ENCODE measurements around the gene LEP. TPM values are rescaled to one million over a fixed set of nuclear protein-coding genes. Genes with fewer than 3 reads are reported as not detected.
"Not testable (repeated sequence)": the region's sequence is repeated elsewhere in the genome, so short reads cannot be mapped to it uniquely, and the experiment has no call there.

Gene LEP
- total RNA-seq, 1 donor from 2014 or later = not detected

GRCh38 chr7:128275681-128276080, 34.6 kb downstream of the LEP start:
- DNase-seq (no peak), ATAC-seq (no peak)
- peaks cover 15% of the 10 kb centered on the region for H3K9me3 ChIP-seq
- H3K4me1 ChIP-seq = peaks cover 13% of the 10 kb centered on the region
- no peak for TF ChIP-seq CTCF (IDR thresholded peaks at IDR 0.05)
- no peak overlapping the region for H3K4me3 ChIP-seq
- intact Hi-C loops (cut with DNase I) = no loop called here
- peaks cover 16% of the 10 kb centered on the region for H3K27me3 ChIP-seq (ENCODE audit: low read depth)
- no peaks in the 10 kb centered on the region for H3K36me3 ChIP-seq
- no peak overlapping the region for H3K27ac ChIP-seq

DNA sequence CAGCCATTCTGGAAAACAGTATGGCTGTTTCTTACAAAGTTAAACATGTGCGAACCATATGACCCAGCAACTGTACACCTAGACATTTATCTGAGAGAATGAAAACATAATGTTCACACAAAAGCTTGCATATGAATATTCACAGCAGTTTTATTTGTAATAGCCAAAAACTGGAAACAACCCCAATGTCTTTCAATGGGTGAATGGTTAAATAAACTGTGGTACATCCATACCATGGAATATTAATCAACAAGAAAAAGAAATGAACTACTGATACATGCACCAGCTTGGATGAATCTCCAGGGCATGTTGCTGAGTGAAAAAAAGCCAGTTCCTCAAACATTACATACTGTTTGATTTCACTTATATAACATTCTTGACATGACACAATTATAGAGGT, 37.3 kb downstream of the LEP start:
- TF ChIP-seq CTCF (IDR thresholded peaks at IDR 0.05) = no peak
- ATAC-seq = no peak
- no peak for DNase-seq
- Histone ChIP-seq H3K9me3 (peaks cover 18% of the 10 kb centered on the region), H3K27me3 (ENCODE audit: low read depth) (no peaks in the 10 kb centered on the region), H3K36me3 (no peaks in the 10 kb centered on the region), H3K4me1 (no peaks in the 10 kb centered on the region), H3K27ac (no peak overlapping the region), H3K4me3 (no peak overlapping the region)
- intact Hi-C loops (cut with DNase I) = no loop called here

DNA sequence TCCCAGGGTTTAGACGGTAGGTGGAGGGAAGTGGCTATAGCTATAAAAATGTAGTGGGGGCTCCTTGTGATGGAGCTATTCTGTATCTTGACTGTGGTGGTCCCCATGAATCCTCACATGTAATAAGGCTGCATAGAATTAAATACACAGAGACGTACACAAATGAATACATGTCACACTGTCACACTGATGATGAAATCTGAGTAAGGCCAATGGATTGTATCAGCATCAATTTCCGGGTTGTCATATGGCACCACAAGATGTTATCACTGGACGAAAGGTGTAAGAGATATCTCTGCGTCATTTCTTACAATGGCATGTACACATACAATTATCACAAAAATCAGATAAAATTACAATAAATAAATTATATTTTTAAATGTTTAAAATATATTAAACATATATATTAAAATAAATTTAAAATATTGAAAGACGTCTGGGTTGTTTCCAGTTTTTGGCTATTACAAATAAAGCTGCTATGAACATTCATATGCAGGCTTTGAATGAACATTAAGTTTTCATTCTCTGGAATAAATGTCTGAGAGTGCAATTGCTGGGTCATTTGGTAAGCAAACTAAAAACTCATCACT, 38.1 kb downstream of the LEP start:
- no peak overlapping the region for H3K4me3 ChIP-seq
- no peak for DNase-seq
- peaks cover 18% of the 10 kb centered on the region for H3K9me3 ChIP-seq
- no peaks in the 10 kb centered on the region for H3K4me1 ChIP-seq
- ATAC-seq = no peak
- TF ChIP-seq CTCF (IDR thresholded peaks at IDR 0.05) = no peak
- H3K36me3 ChIP-seq = no peaks in the 10 kb centered on the region
- H3K27ac ChIP-seq = no peak overlapping the region
- H3K27me3 ChIP-seq (ENCODE audit: low read depth) = no peaks in the 10 kb centered on the region
- intact Hi-C loops (cut with DNase I) = no loop called here

DNA sequence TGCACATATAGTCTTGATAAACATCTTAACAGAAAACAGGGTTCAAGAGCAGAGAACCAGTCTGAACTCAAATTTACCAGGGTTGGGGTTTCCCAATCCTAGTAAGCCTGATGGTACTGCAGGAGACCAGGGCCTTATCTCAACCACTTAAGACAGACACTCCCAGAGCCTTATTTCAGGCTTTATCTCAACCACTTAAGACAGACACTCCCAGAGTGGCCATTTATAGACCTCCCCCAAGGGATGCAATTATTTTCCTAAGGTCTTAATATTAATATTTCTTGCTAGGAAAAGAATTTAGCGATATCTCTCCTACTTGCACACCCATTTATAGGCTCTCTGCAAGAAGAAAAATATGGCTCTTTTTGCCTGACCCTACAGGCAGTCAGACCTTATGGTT, 39.4 kb downstream of the LEP start:
- intact Hi-C loops (cut with DNase I); H3K36me3 ChIP-seq; H3K27me3 ChIP-seq (ENCODE audit: low read depth); ATAC-seq; H3K27ac ChIP-seq; H3K4me1 ChIP-seq; DNase-seq; H3K4me3 ChIP-seq: not testable (repeated sequence)
- H3K9me3 ChIP-seq = peaks cover 18% of the 10 kb centered on the region

- ATAC-seq (no peak), DNase-seq (no peak)
- intact Hi-C loops (cut with DNase I) = no loop called here
Observed at GRCh38 chr7:128281605-128282380, 40.7 kb downstream of the LEP start.

More at GRCh38 chr7:128281605-128282380, 40.7 kb downstream of the LEP start:
- no peak overlapping the region for H3K4me3 ChIP-seq
- H3K36me3 ChIP-seq = no peaks in the 10 kb centered on the region
- no peak for TF ChIP-seq CTCF (IDR thresholded peaks at IDR 0.05)
- H3K9me3 ChIP-seq = peaks cover 18% of the 10 kb centered on the region
- no peak overlapping the region for H3K27ac ChIP-seq
- H3K4me1 ChIP-seq = no peaks in the 10 kb centered on the region
- no peaks in the 10 kb centered on the region for H3K27me3 ChIP-seq (ENCODE audit: low read depth)

Data from lower lobe of right lung (tissue), 2 donors.